ENCODE measurements around the gene SLC22A5.

The SLC22A5 gene

DNA sequence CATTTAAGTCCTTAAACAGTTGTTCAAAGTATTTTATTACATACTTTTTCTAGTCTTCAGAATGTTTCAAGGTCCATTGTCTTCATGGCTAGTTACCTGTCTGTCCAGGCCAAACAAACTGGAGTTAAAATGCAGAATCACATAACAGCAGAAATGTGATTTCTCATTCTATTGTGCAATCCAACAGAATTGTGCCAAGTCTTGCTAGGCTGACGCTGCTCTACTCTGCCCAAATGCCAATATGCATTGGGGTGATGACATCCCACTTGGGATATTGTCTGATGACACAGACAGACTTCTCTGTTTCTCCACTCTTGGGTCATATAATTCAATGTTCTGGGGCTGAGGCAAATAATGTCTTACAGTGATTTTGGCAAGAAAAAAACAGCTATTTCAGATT, 5.2 kb upstream of the SLC22A5 start:
- TF ChIP-seq, protein P1, sequence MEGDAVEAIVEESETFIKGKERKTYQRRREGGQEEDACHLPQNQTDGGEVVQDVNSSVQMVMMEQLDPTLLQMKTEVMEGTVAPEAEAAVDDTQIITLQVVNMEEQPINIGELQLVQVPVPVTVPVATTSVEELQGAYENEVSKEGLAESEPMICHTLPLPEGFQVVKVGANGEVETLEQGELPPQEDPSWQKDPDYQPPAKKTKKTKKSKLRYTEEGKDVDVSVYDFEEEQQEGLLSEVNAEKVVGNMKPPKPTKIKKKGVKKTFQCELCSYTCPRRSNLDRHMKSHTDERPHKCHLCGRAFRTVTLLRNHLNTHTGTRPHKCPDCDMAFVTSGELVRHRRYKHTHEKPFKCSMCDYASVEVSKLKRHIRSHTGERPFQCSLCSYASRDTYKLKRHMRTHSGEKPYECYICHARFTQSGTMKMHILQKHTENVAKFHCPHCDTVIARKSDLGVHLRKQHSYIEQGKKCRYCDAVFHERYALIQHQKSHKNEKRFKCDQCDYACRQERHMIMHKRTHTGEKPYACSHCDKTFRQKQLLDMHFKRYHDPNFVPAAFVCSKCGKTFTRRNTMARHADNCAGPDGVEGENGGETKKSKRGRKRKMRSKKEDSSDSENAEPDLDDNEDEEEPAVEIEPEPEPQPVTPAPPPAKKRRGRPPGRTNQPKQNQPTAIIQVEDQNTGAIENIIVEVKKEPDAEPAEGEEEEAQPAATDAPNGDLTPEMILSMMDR (conservative IDR thresholded peaks at IDR 0.05; ENCODE audit: low read length) = no peak
- no peak for TF ChIP-seq EZH2phosphoT487 (IDR thresholded peaks at IDR 0.05; ENCODE audit: borderline replicate concordance)
- no peaks in the 10 kb centered on the region for H3F3A ChIP-seq (ENCODE audit: low read depth)
- H3K27me3 ChIP-seq (ENCODE audit: insufficient read depth, low read length, poor library complexity, severe bottlenecking) = no peaks in the 10 kb centered on the region
- H3K4me2 ChIP-seq (ENCODE audit: low read depth, low read length, poor library complexity, severe bottlenecking) = no peak overlapping the region
- H3K79me2 ChIP-seq (ENCODE audit: insufficient read depth, low read length) = no peaks in the 10 kb centered on the region
- no peak overlapping the region for H2AFZ ChIP-seq (ENCODE audit: low read length)
- no peaks in the 10 kb centered on the region for H4K20me1 ChIP-seq (ENCODE audit: insufficient read depth, low read length, poor library complexity, severe bottlenecking)
- no peaks in the 10 kb centered on the region for H3K4me1 ChIP-seq (ENCODE audit: insufficient read depth, low read length, poor library complexity, severe bottlenecking)
- H3K4me3 ChIP-seq (ENCODE audit: low read length, poor library complexity, severe bottlenecking) = no peak overlapping the region
- no peak overlapping the region for H3K9ac ChIP-seq (ENCODE audit: low read depth, low read length, poor library complexity, severe bottlenecking)
- H3K9me2 ChIP-seq (replicated peaks; ENCODE audit: low read depth, low read length) = no peaks in the 10 kb centered on the region
- H3K36me3 ChIP-seq (ENCODE audit: insufficient read depth, low read length) = no peaks in the 10 kb centered on the region
- no peaks in the 10 kb centered on the region for H3K9me3 ChIP-seq (ENCODE audit: insufficient read depth, low read depth, low read length)

GRCh38 chr5:132365213-132365612, 4.3 kb upstream of the SLC22A5 start:
- H3F3A ChIP-seq (ENCODE audit: low read depth) = no peaks in the 10 kb centered on the region
- no peaks in the 10 kb centered on the region for H3K9me2 ChIP-seq (replicated peaks; ENCODE audit: low read depth, low read length)
- no peak overlapping the region for H2AFZ ChIP-seq (ENCODE audit: low read length)
- no peak overlapping the region for H3K4me3 ChIP-seq (ENCODE audit: low read length, poor library complexity, severe bottlenecking)
- no peak for TF ChIP-seq EZH2phosphoT487 (IDR thresholded peaks at IDR 0.05; ENCODE audit: borderline replicate concordance)
- TF ChIP-seq, protein P1 (conservative IDR thresholded peaks at IDR 0.05; ENCODE audit: low read length) = no peak
- H3K4me2 ChIP-seq (ENCODE audit: low read depth, low read length, poor library complexity, severe bottlenecking) = no peak overlapping the region
- no peaks in the 10 kb centered on the region for H4K20me1 ChIP-seq (ENCODE audit: insufficient read depth, low read length, poor library complexity, severe bottlenecking)
- H3K4me1 ChIP-seq (ENCODE audit: insufficient read depth, low read length, poor library complexity, severe bottlenecking) = no peaks in the 10 kb centered on the region
- no peaks in the 10 kb centered on the region for H3K9me3 ChIP-seq (ENCODE audit: insufficient read depth, low read depth, low read length)
- H3K27me3 ChIP-seq (ENCODE audit: insufficient read depth, low read length, poor library complexity, severe bottlenecking) = no peaks in the 10 kb centered on the region
- H3K36me3 ChIP-seq (ENCODE audit: insufficient read depth, low read length) = no peaks in the 10 kb centered on the region
- no peaks in the 10 kb centered on the region for H3K79me2 ChIP-seq (ENCODE audit: insufficient read depth, low read length)
- H3K9ac ChIP-seq (ENCODE audit: low read depth, low read length, poor library complexity, severe bottlenecking) = no peak overlapping the region

DNA sequence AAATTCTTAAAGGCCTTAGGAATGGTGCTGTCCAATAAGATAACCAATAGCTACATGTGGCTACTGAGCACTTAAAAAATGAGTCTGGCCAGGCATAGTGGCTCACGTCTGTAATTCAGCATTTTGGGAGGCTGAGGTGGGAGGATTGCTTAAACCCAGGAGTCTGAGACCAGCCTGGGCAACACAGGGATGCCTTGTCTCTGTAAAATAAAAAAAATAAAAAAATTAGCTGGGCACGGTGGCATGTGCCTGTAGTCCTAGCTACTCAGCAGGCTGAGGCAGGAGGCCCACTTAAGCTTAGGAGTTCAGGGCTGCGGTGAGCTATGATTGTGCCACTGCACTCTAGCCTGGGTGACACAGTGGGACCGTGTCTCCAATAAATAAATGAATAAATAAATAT, 1.3 kb upstream of the SLC22A5 start:
- no peaks in the 10 kb centered on the region for H4K20me1 ChIP-seq (ENCODE audit: insufficient read depth, low read length, poor library complexity, severe bottlenecking)
- no peaks in the 10 kb centered on the region for H3K4me1 ChIP-seq (ENCODE audit: insufficient read depth, low read length, poor library complexity, severe bottlenecking)
- no peak overlapping the region for H3K9ac ChIP-seq (ENCODE audit: low read depth, low read length, poor library complexity, severe bottlenecking)
- TF ChIP-seq, protein P1 (conservative IDR thresholded peaks at IDR 0.05; ENCODE audit: low read length) = no peak
- TF ChIP-seq EZH2phosphoT487 (IDR thresholded peaks at IDR 0.05; ENCODE audit: borderline replicate concordance) = no peak
- no peaks in the 10 kb centered on the region for H3K36me3 ChIP-seq (ENCODE audit: insufficient read depth, low read length)
- H2AFZ ChIP-seq (ENCODE audit: low read length) = no peak overlapping the region
- H3K79me2 ChIP-seq (ENCODE audit: insufficient read depth, low read length) = no peaks in the 10 kb centered on the region
- H3K9me3 ChIP-seq (ENCODE audit: insufficient read depth, low read depth, low read length) = no peaks in the 10 kb centered on the region
- H3F3A ChIP-seq (ENCODE audit: low read depth) = no peaks in the 10 kb centered on the region
- no peaks in the 10 kb centered on the region for H3K27me3 ChIP-seq (ENCODE audit: insufficient read depth, low read length, poor library complexity, severe bottlenecking)
- no peaks in the 10 kb centered on the region for H3K9me2 ChIP-seq (replicated peaks; ENCODE audit: low read depth, low read length)
- H3K4me3 ChIP-seq (ENCODE audit: low read length, poor library complexity, severe bottlenecking) = no peak overlapping the region
- no peak overlapping the region for H3K4me2 ChIP-seq (ENCODE audit: low read depth, low read length, poor library complexity, severe bottlenecking)
